GM19395 (cell line): Measurements from ENCODE around the gene NIPAL4.
"Not testable (repeated sequence)": the region's sequence is repeated elsewhere in the genome, so short reads cannot be mapped to it uniquely, and the experiment has no call there.

ENCODE experiments used
- ATAC-seq: cut with Tn5 transposase; IDR thresholded peaks from one replicate; pipeline ENCODE4 v1.9.1; 2021; ENCODE audit warnings: mild to moderate bottlenecking, moderate library complexity; ENCODE audit not compliant: unreplicated experiment

The NIPAL4 gene

DNA sequence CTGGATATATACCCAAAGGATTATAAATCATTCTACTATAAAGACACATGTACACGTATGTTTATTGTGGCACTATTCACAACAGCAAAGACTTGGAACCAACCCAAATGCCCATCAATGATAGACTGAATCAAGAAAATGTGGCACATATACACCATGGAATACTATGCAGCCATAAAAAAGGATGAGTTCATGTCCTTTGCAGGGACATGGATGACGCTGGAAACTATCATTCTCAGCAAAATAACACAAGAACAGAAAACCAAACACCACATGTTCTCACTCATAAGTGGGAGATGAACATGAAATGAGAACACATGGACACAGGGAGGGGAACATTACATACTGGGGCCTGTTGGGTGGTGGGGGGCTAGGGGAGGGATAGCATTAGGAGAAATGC, 22.7 kb downstream of the NIPAL4 start:
- not testable (repeated sequence) for ATAC-seq

DNA sequence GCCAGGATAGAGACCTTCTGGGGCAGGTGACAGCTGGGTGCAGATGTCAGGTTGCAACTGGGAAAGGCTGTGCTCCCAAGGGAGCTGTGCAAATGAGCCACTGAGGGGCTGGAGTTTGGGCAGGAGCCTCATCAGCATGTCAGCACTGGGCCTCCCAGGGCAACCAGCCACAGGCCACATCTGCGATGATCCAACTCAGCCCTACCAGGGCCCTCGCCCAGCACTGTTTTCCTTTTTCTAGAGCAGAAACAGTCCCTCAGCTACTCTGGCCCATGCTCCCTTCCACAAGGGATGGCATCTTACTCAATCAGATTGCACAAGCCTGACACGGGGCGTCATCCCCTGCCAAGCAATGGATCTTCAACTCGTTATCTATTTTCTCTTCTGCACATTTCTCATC, 24.8 kb downstream of the NIPAL4 start:
- no peak for ATAC-seq

DNA sequence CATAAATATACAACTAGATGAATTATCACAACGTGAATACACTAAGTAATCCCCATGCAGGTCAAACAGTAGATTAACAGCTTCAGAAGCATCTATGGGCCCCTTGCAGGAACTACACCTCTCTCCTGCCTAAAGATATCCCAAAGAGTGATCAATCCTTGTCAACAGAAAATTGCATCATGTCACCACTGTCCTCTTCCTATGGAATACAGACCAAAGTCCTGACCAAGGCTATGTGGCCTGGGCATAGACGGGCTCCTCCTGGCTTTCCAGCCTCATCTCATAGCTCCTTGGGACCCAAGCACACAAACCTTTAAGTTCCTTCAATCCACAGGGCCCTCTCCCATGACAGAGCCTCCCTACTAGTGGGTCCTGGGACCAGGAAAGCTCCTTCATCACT, 25.3 kb downstream of the NIPAL4 start:
- no peak for ATAC-seq

GRCh38 chr5:157485811-157486210, 25.8 kb downstream of the NIPAL4 start:
- peak; percentile 51 for ATAC-seq

GRCh38 chr5:157486221-157486681, 26.2 kb downstream of the NIPAL4 start:
- peak; percentile 61 for ATAC-seq

GRCh38 chr5:157486861-157487260, 26.8 kb downstream of the NIPAL4 start:
- ATAC-seq: peak; percentile 57

DNA sequence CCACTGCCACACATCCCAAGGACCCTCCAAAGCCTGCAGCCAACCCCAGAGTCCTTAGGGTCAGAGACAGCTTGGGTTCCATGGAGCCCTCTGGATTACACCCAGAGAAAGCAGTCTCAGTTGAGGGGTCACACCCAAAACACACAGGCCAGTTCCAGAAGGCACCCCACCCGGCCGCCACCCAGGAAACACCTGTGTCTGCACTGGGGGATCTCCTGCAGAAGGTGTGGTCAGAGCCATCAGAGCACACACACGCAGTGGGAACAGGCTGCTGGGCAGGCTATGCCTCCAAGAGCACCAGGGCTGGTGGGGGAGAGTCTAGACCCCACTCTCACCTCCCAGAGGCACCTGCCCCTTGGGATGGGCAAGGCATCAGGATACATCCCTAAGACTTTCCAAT, 27.3 kb downstream of the NIPAL4 start:
- ATAC-seq: peak; percentile 41

DNA sequence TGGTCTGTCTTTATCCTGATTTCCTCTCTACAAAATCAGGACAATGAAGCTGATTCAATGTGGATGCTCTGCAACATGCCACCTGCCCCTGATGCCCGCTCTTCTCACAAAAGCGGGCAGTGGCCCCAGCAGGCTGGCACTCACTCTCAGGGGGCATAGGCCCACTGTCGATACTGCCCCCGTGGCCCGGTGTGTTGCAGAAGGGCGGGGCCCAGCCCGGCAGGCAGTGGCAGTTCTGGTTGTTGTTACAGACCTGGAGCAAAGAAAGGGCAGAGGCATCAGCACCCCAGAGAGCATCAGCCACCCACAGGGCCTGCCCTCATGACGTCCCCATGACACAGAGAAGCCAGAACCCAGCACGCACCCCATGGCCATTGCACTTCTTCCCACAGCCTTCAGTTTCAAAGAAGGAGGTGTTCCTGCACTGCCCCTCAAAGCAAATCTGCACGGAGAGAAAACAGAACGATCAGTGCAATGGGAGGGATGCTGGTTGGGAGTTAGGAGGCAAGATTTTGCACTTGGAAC, 31.5 kb downstream of the NIPAL4 start:
- no peak for ATAC-seq

GRCh38 chr5:157492886-157493285, 32.9 kb downstream of the NIPAL4 start:
- no peak for ATAC-seq

- no peak for ATAC-seq
Observed at GRCh38 chr5:157494178-157494832, 34.3 kb downstream of the NIPAL4 start.

- no peak for ATAC-seq
Observed at GRCh38 chr5:157496864-157497263, 36.9 kb downstream of the NIPAL4 start.

DNA sequence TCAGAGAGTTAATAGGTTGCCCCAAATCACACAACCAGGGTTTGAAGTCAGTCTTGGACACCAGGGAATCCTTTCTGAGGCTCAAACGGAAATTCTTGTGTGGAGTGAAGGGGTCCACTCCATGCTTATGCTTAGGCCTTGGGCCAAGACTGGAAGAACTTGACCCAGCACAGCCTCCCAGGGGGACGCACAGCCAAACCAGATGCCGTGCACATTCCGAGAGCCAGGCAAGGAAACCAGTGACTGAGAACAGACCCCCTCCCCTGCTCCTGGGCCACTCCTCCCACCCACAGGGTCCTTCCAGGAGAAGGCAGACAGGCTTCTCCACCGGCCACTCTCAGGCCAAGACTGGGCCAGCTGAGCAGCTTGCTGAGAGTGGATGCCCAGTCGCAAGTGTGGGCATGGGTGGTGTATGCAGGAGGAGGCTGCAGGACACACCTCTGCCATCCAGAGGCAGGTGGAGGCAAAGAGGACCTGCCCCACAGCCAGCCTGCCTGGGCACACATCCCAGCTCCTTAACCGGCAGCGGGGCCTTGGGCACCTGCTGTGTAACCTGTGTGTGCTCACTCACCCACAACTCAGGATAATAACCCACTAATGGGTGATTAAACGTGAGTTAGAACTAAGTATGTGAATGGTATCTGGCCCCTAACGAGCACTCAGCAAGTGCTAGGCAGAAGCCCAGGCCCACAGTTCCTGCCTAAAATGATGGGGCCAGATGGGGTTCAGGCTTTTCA, 38.0 kb downstream of the NIPAL4 start:
- ATAC-seq: no peak

GRCh38 chr5:157502143-157502647, 42.2 kb downstream of the NIPAL4 start:
- peak; percentile 87 for ATAC-seq

- no peak for ATAC-seq
Observed at GRCh38 chr5:157504053-157504452, 44.0 kb downstream of the NIPAL4 start.

GRCh38 chr5:157505496-157505895, 45.5 kb downstream of the NIPAL4 start:
- ATAC-seq: no peak

GRCh38 chr5:157506066-157506590, 46.1 kb downstream of the NIPAL4 start:
- ATAC-seq: no peak

- ATAC-seq: no peak
Observed at GRCh38 chr5:157506981-157507780, 47.2 kb downstream of the NIPAL4 start.

DNA sequence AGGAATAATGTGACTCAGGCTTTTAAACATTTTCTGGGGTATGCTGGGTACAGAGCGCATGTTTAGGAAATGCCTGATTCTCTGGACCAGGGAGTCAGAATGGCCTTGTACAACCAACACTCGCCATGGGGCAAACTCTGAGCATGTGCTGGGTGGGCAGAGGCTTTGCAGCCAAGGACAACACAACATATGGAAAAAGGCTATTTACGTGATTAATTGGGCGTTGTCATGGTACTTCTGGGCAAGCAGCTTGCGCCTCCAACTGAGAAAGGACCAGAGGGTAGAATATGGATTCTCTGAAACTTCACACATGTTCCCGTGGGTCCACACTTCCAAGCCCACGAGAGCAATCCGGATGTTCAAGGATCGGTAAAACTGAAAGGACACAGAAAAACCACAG, 49.1 kb downstream of the NIPAL4 start:
- ATAC-seq: peak; percentile 8

DNA sequence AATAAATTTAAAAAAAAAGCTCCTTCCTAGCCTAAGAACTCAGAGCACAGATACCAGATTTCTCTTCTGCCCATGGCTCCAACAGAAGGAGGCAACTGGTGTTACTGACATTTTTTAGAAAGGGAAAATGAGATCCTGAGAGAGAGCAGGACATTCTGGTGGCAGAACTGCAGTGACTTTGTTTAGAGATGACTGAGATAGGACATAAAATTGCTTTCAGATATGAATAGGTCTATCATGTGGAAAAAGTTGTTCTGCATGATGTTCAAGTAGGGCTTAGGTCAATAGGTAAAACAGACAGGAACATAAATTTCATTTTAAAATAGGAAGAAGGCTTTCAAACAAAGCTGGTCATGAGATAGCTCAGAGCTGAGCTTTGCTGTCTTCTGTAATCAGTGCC, 49.6 kb downstream of the NIPAL4 start:
- peak; percentile 73 for ATAC-seq

DNA sequence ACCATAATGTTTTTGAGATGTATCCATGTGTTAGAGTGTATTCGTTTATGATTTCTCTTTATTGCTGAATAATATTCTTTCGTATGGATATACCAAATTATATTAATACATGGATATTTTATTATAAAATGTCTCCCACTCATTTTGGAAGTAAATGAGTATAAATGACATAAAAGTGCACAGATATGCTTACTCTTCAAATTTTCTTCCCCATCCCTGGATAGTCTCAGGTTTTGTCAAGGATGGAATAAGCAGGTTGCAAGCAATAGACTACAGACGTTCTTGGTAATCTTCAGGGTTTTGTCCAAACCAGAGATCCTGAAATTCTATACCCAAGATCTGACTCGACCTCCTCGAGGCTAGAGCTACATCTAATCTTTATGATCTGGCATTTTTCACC, 50.7 kb downstream of the NIPAL4 start:
- no peak for ATAC-seq
